GM19395 (cell line): ENCODE measurements around the gene STAB2.
"Not testable (repeated sequence)": the region's sequence is repeated elsewhere in the genome, so short reads cannot be mapped to it uniquely, and the experiment has no call there.

Source experiments
- ATAC-seq: cut with Tn5 transposase; IDR thresholded peaks from one replicate; pipeline ENCODE4 v1.9.1; 2021; ENCODE audit warnings: mild to moderate bottlenecking, moderate library complexity; ENCODE audit not compliant: unreplicated experiment

Gene STAB2

GRCh38 chr12:103801709-103802585 lies 214.9 kb downstream of the STAB2 start:
- no peak for ATAC-seq

GRCh38 chr12:103802586-103802886 lies 215.5 kb downstream of the STAB2 start:
- ATAC-seq = no peak

DNA sequence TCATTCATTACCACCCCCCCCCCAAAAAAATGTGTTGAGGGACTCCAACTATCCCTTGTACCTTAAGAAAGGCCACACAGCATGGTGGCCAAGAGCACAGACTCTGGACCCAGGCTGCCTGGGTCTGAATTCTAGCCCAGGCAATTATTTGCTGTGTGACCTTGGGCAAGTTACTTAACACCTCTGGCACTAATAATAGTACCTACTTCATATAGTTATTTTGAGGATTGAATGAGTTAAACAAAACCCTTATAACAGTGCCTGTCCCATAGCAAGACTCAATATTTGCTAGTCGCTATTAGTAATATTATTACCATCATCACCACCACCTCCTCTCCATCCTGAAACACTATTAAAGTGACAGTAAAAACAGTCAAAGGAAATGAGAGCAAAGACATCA lies 216.8 kb downstream of the STAB2 start:
- no peak for ATAC-seq

DNA sequence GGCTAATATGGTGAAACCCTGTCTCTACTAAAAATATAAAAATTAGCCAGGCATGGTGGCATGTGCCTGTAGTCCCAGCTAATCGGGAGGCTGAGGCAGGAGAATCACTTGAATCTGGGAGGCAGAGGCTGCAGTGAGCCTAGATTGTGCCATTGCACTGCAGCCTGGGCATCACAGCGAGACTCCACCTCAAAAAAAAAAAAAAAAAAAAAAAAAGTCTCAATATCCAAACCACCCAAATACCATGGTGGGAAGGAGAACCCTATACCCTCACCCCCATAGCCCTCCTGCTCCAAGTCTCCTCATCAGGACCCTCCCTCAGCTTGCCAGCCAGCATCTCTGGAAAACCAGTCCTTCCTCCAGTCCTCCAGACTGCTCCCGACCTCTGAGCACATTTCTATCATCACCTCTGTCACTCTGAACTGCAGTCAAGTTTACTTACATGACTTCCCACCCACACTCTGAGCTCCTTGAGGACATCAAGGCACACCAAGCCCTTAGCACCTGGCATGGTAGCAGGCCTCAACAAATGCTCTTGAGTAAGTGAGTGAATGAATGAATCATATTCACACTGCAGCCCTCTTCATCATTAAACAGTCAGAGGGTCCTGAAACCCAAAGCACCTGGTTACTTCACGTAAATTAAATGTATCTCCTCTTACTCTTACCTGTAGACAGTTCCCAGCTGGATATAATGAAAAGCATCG lies 218.7 kb downstream of the STAB2 start:
- no peak for ATAC-seq

DNA sequence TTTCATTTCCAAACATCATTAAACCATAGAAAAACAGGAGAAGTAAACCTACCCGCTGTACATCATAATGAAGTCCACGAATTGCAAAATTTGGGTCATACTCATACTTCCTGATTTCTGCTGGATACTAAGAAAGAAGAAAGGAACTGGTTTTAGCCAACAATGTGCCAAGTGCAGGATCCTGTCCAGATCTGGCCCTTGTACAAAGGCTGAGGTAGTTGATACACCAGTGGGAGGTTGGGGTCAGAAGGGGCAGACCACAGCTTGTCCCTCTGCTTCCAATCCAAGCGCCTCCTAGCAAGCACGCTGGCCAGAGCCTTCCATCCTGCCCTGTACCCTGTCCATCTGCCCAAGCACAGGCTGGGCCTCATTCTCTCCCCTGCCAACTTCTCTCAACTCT lies 219.7 kb downstream of the STAB2 start:
- ATAC-seq = no peak

- ATAC-seq = no peak
Observed at GRCh38 chr12:103807561-103808238, 220.6 kb downstream of the STAB2 start.

GRCh38 chr12:103808239-103808880 lies 221.3 kb downstream of the STAB2 start:
- no peak for ATAC-seq

DNA sequence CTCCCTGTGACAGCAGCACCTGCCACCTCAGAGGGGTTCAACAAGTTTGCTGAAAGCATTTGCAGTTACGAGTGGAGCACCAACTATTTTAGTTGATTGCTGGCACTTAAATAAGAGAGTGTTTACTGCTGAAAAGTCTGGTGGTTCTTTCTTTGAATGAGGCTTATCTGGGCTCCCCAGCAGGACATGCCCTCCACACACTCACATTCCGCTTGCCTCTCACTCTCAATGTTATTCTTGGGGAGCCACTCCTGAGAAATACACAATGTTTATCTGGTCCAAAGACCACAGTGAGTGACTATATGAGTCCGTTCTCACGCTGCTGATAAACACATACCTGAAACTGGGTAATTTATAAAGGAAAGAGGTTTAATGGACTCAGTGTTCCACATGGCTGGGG lies 222.1 kb downstream of the STAB2 start:
- no peak for ATAC-seq

DNA sequence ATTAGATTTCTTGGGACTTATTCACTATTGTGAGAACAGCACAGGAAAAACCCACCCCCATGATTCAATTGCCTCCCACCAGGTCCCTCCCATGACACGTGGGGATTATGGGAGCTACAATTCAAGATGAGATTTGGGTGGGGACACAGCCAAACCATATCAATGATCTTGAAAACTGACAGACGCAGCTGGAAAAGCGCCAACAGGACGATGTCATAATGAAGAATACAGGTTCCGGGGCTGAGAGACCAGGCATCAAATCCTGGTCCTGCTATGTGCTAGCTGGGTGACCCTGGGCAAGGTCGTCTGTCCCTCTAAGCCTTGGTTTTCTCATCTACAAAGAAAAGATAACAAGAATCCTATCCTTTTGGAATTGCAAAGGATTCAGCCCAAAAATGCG lies 222.6 kb downstream of the STAB2 start:
- not testable (repeated sequence) for ATAC-seq

- no peak for ATAC-seq
Observed at GRCh38 chr12:103810111-103810510, 223.0 kb downstream of the STAB2 start.

DNA sequence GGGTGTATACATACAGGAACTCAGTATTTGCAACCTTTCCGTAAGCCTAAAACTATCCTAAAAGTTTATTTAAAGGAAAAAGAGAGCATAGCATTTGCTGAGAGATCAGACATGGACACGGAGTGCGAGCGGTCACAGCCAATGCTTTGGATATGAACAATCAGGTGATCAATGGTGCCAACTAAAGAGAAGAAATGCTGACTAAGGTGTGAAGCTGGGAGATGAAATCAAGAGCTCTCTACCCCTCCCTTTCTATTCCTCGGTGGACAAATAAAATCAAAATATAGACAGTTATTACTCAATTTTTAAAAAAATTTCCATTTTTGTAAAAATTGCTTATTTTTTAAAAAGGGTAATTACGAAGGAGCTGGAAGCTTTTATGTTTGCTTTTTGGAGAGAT lies 224.7 kb downstream of the STAB2 start:
- no peak for ATAC-seq

DNA sequence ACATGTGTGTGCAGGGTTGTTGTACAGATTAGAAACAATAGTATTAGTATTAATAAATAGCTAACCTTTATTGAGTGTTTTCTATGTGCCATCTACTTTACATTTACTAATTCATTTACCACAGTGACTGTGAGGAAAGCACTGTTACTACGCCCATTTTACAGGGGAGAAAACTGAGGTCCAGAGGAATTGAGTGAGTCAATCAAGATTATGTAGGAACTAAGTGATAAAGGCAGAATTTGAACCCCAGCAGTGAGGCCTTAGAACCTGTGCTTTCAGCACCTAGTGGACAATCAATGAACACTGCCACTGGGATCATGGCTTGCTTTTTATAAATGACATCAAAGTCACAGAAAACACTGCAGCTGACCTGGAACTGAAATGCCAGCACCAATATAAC lies 225.7 kb downstream of the STAB2 start:
- ATAC-seq = no peak

DNA sequence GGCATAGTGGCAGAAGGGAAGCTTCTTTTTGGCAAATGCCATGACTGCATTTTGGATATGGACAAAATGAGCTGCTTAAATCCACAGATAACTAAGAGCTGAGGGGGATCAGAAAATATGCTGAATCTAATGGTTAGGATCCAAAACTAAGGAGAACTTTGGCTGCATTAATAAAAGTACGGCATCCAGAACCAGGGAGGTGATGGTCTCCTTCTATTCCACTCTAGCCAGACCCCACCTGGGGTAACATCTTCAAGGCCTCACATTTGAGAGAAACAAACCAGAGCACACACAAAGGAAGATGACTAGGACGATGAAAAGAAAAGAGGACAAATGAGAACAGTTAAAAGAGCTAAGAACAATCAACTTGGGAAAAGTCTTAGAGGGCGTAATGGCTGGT lies 226.4 kb downstream of the STAB2 start:
- ATAC-seq = no peak

- ATAC-seq = no peak
Observed at GRCh38 chr12:103813949-103814348, 226.9 kb downstream of the STAB2 start.

- ATAC-seq = no peak
Observed at GRCh38 chr12:103814436-103814835, 227.4 kb downstream of the STAB2 start.
